ENCODE measurements around the gene MCC.

Gene MCC

GRCh38 chr5:113047234-113047633, 441.0 kb downstream of the MCC start (continued):
- TF ChIP-seq CSRNP3 (CRISPR knock-in tag; IDR thresholded peaks at IDR 0.05) (no peak), ISL1 (CRISPR knock-in tag; IDR thresholded peaks at IDR 0.05) (no peak), RARB (CRISPR knock-in tag; IDR thresholded peaks at IDR 0.05) (no peak), GLIS3 (CRISPR knock-in tag; IDR thresholded peaks at IDR 0.05) (no peak), ZNF8 (CRISPR knock-in tag; IDR thresholded peaks at IDR 0.05) (no peak), TCF4 (CRISPR knock-in tag; IDR thresholded peaks at IDR 0.05; ENCODE audit: borderline replicate concordance) (no peak), BACH2 (CRISPR knock-in tag; IDR thresholded peaks at IDR 0.05; ENCODE audit: borderline replicate concordance) (no peak)

GRCh38 chr5:113044776-113045465, 443.3 kb downstream of the MCC start:
- no peak for TF ChIP-seq ARNTL (CRISPR knock-in tag; IDR thresholded peaks at IDR 0.05; ENCODE audit: borderline replicate concordance, low read depth)
- TF ChIP-seq POU6F1 (CRISPR knock-in tag; IDR thresholded peaks at IDR 0.05; ENCODE audit: borderline replicate concordance, low read depth), result no peak
- TF ChIP-seq ZFP3 (CRISPR knock-in tag; IDR thresholded peaks at IDR 0.05), result no peak
- no peak for TF ChIP-seq ZC3H10 (CRISPR knock-in tag; IDR thresholded peaks at IDR 0.05)
- TF ChIP-seq RARB (CRISPR knock-in tag; IDR thresholded peaks at IDR 0.05), result no peak
- TF ChIP-seq SNAI2 (CRISPR knock-in tag; IDR thresholded peaks at IDR 0.05), result no peak
- no peak for ATAC-seq

GRCh38 chr5:113043491-113043931, 444.7 kb downstream of the MCC start:
- ATAC-seq, result peak; percentile 85

DNA sequence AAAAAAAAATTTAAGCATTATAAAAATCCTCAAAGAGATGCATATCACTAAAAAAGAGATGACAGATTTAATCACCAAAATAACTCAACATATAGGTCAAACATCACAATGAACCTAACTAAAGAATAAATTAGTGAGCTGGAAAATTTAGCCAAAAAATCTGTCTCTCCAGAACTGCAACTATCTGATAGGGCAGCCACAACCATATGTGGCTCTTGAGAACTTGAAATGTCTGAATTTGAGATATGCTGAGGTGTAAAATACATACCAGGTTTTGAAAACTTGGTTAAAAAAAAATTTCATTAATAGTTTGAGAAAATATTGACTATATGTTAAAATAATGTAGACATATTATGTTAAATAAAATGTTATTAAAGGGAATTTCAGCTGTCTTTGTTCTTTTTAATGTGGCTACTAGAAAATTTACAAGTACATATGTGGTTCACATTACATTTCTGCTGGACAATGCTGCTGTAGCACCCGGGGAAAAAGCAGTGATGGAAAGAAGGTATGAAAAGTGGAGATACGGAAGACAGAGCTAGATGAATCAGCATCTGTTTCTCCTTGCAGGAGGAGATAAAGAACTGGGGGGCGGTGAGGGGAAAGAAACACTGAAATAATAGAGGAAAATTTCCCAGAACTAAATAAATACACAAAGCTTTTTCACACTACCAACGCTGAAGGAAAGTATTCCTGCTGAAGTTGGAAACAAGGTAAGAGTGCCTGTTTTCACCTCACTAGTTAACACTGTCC, 445.6 kb downstream of the MCC start:
- ATAC-seq, result no peak
- no peak for TF ChIP-seq TCF4 (CRISPR knock-in tag; IDR thresholded peaks at IDR 0.05; ENCODE audit: borderline replicate concordance)
- TF ChIP-seq ESRRG (CRISPR knock-in tag; IDR thresholded peaks at IDR 0.05), result no peak
- TF ChIP-seq TSHZ2 (CRISPR knock-in tag; IDR thresholded peaks at IDR 0.05), result no peak
- TF ChIP-seq CREB5 (CRISPR knock-in tag; IDR thresholded peaks at IDR 0.05; ENCODE audit: low read depth), result no peak
- TF ChIP-seq ARNTL (CRISPR knock-in tag; IDR thresholded peaks at IDR 0.05; ENCODE audit: borderline replicate concordance, low read depth), result no peak
- no peak for TF ChIP-seq SNAI2 (CRISPR knock-in tag; IDR thresholded peaks at IDR 0.05)
- TF ChIP-seq PATZ1 (CRISPR knock-in tag; IDR thresholded peaks at IDR 0.05; ENCODE audit: borderline replicate concordance), result no peak
- no peak for TF ChIP-seq ZFP3 (CRISPR knock-in tag; IDR thresholded peaks at IDR 0.05)
- TF ChIP-seq ISL1 (CRISPR knock-in tag; IDR thresholded peaks at IDR 0.05), result no peak

More at GRCh38 chr5:113043491-113043931, 444.7 kb downstream of the MCC start:
- TF ChIP-seq BACH2 (CRISPR knock-in tag; IDR thresholded peaks at IDR 0.05; ENCODE audit: borderline replicate concordance), result no peak
- TF ChIP-seq TSHZ2 (CRISPR knock-in tag; IDR thresholded peaks at IDR 0.05), result peak; percentile 39; the same call in 1 of the 2 replicates
